SK-MEL-5 (cell line): ENCODE measurements around the gene TEX48. TPM values are rescaled to one million over a fixed set of nuclear protein-coding genes. Genes with fewer than 3 reads are reported as not detected.

ENCODE experiments used
- DNase-seq: peaks from one replicate; pipeline ENCODE4 v3.0.0-alpha.2; 2016; ENCODE audit warnings: low read depth, low spot score
- in situ Hi-C: cut with HindIII; loops from 2 replicates; pipeline ENCODE4 v1.10.0; 2016; ENCODE audit warnings: low sequenced_read_pairs, high pct_unique_total_duplicates, low pct_unique_long_range_greater_than_20kb
- total RNA-seq: library from RNA; depleted of rRNA; stranded (reverse); fragments of >200 nt; shearing (Covaris generic); gene quantifications from 2 replicates; pipeline ENCODE4 v1.2.3, GENCODE V29; 2014

The TEX48 gene
- total RNA-seq, 1 experiment from 2014 or later: not detected

DNA sequence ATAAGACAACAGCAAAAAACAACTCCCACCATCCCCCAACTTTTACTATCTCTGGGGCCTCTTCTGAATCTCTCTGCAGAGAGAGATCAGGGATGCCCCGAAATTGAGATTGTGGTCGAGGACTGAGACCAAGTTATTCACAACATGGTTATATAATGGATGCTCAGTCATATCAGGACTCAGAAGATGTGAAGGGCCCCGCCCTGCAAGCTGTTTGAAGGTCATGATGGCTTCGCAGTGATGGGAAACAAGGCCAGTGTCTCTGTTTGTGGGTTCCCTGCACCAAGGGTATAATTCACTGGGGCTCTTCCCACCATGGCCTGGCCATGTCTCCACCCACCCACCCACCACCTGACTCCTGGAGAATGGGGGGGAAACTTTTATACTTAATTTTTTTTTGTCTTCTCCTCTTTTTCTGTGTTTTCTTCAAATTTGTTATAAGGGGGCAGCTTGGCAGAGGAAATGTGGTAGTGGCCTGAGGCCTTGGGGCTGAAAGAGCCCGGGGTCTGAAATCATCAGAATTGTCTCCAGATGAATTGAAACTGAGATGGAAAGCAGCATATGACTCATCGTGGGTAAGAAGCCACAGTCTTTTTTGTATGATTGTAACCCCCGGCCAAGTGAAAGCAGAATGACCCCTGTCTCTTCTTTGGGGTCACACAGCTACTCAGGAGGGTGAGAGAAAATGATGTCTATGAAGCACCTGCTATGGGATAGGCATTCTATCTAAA, 15.0 kb upstream of the TEX48 start:
- in situ Hi-C loops: no loop called here
- DNase-seq: no peak

DNA sequence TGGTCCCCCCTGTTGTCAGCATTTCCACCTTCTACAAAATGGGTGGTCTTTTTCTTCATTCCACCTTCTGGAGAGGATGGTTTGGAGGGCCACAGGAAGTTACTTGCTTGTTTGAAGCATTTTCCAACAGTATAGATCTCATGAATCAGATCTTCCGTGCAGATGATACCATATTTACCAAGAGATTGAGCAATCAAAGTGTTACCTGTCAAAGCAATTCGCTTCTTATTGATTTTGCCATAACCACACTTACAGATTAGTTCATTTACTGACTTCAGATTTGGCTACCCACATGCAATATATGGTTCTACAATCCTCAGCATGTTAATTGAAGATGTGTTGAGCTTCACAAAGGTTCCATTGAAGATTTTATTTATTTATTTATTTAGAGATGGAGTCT, 14.0 kb upstream of the TEX48 start:
- in situ Hi-C loops: no loop called here
- no peak for DNase-seq

DNA sequence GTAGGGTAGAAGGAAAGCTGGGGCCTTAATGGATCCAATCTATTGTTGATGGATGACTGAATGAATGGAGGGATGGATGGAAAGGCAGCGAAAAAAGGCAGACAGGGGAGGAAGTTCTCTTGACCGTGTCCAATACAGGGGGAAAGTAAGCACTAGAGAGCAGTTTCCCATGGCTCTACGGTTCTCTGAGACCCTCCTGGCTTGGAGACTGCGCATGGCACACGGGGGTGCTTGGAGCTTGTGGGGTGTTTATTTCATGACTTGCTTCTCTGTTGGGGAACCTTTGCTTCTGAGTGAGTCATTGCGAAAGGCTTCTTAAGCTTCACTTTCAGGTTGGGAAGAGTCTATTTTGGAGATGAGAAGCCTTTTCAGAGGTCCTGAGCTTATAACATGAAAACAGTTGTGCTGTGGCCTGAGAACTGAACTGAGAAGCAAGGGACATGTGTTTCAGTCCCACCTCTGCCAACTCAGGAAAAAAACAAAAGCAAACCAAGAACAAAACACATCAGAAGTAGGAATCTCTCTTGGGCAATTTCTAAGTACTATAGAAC, 12.8 kb upstream of the TEX48 start:
- no peak for DNase-seq
- in situ Hi-C loops: no loop called here

DNA sequence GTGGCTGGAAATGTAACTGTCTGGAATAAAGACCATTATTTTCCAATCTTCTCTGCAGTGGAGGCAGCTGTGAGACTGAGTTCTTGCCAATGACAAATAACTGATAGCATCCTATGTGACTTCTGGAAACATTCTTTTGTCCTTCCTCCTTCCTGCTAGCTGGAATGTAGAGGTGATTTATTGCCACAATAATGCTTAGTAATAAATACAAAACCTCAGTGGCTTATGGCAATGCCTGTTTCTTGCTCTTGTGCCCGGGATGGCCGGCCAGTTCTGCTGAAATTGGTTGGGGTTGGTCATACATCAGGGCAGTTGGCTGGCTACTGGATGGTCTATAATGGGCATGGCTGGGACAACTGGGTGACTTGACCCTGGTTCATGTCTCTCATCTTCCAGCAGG, 12.2 kb upstream of the TEX48 start:
- DNase-seq: no peak
- in situ Hi-C loops: no loop called here

DNA sequence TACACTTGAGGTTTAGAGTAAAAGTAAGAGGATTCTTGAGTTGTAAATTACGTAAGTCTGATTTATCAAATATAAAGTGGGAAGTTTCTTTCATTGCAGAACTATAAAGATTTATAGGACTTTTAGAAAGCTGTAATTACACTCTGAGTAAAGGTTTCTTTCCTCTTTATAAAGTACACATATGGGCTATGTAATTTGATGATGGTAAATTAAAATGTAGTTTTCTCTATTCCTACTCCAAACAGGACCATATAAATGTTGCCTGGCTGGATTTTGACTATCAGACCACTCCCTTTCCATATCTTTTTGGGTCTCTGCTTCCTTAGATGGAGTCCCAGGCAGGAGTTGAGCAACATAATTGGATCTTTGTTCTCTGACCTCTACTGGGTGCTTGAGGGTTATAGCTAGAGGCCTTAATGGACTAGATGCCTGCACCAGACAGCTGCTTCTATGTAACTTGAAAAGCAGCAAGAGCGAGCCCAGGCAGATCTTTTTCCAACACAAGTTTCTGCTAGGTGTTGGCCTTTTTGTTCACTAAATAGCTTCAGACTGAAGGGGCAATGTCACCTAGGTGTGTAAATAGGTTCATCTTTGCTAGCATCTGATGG, 11.4 kb upstream of the TEX48 start:
- in situ Hi-C loops: no loop called here
- DNase-seq: peak; percentile 27

DNA sequence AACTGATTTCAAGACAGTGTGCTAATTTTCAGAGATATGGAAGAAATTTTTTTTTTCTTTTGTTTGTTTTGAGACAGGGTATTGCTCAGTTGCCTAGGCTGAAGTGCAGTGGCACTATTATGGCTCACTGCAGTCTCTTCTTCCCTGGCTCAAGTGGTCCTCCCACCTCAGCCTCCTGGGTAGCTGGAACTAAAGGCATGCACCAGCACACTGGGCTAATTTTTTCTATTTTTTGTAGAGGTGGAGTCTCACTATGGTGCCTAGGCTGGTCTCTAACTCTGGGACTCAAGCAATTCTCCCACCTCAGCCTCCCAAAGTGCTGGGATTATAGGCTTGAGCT, 9.9 kb upstream of the TEX48 start:
- no peak for DNase-seq
- in situ Hi-C loops: no loop called here

DNA sequence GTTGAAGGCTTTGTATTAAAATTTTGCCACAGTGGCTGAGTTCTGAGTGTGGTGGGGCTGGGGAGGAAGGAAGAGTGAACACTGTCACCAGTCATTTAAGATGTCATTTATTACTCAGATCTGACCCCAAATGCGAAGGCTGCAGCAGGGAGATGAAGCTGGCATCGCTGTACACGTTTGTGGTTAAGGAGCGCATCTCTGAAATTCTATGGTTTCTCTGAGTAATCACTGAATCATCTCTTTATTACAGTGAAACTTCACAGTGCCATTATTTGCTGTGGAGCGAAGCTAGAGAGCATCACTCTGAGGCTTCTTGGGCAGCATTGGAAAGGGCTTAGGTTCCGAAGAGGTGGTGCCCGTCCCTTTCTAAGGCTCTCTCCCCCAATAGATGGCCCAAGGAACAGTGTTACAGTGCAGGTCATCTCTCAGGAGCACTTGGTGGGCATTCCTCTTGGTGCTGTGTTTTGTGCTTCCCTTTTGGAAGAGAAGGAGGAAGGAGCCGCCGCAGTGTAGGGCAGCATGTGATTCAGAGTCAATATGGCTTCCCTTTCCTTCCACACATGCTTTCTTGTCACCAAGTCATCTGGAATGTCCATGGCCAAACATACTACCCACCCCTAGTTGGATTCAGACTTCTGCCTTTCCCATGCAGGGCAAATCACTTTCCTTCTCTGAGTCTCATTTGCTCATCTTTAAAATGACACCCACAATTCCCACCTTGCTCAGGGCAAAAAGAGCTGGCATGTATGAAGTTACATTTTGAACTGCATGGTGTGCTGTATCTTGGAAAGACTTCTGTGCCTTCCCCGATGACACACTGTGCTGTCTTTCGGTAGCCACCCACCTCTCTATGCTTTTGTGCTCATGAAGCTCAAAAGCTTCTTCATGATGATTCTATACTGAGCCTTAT, 9.3 kb upstream of the TEX48 start:
- in situ Hi-C loops: no loop called here
- no peak for DNase-seq

DNA sequence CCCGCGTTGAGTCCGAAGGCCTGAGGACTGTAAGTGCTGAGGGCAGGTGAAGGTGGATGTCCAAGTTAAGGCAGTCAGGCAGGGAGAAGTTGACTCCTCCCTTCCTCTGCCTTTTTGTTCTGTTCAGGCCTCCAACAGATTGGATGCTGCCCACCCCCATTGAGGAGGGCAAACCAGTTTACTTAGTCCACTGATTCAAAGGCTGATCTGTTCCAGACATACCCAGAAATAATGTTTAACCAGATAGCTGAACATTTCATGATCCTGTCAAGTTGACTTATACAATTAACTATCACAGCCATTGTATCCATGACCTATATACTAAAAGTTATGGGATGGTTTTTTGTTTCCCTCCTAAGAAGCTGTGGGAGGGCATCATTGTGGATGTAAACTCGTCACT, 8.3 kb upstream of the TEX48 start:
- DNase-seq: no peak
- in situ Hi-C loops: no loop called here

DNA sequence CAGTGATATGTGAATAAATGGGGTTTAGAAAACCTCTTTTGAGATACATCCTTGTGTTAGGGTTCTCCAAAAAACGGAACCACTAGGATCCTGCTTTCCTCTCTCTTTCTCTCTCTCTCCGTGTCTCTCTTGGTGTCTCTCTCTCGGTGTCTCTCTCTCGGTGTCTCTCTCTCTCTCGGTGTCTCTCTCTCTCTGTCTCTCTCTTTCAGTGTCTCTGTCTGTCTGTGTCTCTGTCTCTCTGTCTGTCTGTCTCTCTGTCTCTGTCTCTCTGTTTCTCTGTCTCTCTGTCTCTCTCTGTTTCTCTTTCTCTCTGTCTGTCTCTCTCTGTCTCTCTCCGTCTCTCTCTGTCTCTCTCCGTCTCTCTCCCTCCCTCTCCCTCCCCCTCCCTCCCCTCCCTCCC, 7.8 kb upstream of the TEX48 start:
- in situ Hi-C loops: no loop called here
- no peak for DNase-seq

DNA sequence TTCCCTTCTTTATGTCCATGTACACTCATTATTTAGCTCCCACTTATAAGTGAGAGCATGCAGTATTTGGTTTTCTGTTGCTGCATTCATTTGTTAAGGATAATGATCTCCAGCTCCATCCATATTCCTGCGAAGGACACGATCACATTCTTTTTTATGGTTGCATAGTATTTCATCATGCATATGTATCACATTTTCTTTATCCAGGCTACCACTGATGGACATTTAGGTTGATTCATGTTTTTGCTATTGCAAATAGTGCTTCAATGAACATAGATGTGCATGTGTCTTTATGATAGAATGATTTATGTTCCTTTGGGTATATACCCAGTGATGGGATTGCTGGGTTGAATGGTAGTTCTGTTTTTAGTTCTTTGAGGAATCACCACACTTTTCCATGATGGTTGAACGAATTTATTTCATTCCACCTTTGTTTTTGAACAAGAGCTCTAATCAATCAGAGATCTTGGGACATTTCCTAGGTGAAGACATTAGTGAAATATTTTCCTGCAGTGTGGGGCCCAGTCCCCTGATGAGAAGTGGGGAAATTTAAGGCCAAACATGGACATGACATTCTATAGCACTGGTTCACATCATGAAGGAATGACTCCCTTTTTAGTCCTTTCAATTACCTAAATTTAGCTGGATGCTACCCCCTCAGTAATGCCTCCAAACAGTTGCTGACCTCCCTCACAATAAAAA, 7.1 kb upstream of the TEX48 start:
- in situ Hi-C loops: no loop called here
- no peak for DNase-seq

DNA sequence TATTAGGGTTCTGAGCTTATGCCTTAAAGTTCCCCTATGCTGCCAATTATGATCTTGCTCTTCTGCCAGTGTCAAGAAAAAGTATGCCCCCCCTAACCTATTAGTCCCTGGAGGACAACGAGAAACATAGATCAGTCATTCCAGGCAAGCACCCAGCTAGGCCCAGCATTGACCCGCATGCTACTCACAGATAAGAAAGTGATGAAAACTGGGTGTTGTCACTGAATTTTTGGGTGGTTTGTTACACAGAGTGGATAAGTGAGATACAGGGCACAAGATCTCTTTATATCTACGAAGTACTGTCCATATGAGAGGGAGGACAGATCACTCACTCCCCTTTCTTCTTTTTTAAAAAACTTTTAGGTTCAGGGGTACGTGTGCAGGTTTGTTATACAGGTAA, 6.4 kb upstream of the TEX48 start:
- in situ Hi-C loops: no loop called here
- DNase-seq: no peak

DNA sequence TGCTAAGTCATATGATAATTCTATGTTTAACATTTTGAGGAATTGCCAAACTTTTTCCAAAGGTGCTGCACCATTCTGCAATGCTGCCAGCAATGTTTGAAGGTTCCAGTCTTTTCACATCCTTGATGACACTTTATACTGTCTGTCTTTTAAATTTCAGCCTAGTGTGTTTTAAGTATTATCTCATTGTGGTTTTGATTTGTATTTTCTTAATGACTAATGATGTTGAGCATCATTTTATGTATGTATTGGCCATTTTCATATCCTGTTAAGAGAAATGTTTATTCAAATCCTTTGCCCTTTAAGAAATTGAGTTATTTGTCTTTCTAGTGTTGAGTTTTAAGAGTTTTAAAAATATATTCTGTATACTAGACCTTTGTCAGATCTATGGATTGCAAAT, 5.0 kb upstream of the TEX48 start:
- in situ Hi-C loops: no loop called here
- no peak for DNase-seq

DNA sequence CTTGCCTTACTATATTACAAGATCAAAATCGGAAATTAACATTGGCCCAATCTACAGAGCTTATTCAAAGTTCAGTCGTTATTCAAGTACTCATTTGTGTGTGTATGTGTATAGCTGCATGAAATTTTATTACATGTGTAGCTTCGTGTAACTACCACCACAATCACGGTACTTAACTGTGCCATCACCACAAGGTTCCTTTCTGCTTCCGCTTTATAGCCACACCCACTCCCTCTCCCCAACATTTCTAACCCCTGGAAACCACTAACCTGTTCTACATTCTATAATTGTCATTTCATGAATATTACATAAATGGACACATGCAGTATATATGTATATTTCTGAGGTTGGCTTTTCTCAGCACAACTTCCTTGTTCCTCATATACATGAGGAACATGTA, 4.0 kb upstream of the TEX48 start:
- DNase-seq: no peak
- in situ Hi-C loops: no loop called here

DNA sequence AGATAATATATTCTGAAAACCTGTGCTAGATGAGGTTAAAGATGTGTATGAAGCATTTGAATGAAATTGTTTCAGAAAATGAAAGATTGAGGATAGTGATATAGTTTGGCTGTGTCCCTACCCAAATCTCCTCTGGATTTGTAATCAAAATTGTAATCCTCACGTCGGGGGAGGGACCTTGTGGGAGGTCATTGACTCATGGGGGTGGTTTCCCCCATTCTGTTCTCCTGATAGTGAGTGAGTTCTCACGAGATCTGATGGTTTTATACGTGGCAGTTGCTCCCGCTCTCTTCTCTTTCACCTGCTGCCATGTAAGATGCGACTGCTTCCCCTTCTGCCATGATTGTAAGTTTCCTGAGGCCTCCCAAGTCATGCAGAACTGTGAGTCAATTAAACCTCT, 2.0 kb upstream of the TEX48 start:
- in situ Hi-C loops: no loop called here
- no peak for DNase-seq

DNA sequence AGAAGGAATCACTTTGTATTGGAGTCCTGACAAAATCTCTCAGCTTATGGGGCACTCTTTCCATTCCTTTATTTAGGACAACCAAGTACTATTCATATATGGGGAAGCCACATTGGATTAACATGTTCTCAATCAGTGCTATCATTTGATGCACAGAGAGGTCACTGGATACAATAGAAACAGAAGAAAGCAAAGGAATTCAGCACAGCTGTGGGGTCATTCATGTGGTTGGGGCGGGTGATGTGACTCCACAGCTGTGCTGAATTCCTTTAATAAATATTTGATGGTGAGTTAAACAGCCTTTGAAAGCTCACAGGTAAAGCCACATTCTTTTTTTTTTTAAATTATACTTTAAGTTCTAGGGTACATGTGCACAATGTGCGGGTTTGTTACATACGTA, 854 bp upstream of the TEX48 start:
- in situ Hi-C loops: no loop called here
- DNase-seq: no peak

DNA sequence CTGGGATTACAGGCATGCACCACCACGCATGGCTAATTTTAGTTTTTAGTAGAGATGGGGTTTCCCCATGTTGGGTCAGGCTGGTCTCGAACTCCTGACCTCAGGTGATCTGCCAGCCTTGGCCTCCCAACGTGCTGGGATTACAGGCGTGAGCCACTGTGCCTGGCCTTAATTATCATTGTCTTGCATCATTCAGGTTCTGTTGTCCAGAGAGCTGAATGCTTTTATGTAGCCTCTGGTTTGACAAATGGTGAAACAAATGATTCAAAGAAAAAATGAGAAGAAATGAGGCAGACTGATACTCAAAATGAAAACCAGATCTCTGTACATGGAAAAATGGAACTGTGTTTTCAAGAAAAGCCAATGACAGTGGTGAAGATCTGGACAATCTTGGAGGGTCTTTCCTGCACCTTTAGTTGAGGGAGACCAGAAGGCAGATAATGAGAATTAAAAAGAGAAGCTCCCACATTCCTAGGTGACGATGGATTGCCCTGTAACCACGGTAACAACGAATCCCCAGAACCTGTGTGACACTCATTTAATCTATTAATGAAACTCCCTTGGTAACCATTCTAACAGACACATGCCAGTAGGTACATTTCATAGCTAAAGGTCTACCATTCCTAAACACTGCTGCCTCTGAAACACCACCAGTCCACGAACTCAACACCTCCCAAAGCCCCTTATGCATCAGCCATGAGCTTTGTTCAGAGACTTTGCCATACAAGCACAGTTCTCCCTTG, 1.6 kb downstream of the TEX48 start:
- in situ Hi-C loops: no loop called here

DNA sequence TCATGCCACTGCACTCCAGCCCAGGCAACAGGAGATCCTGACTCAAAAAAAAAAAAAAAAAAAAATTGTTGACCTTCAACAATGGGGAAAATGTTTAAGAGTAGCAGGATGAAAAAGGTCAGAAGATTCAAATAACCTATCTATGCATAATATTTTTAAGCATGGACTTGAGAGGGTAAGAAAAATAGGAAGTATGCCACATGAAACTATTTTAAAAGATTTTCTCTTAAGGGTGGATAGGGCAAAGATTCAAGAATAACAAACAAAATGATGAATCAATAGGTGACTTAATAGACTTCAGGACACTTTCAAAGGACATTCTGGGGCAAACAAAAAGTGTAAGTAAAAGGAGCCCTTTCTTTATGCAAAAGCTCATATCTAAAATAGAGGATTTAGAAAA, 3.2 kb downstream of the TEX48 start:
- in situ Hi-C loops: no loop called here
- DNase-seq: no peak

More for the DNA sequence above, 1.6 kb downstream of the TEX48 start:
- DNase-seq: no peak
